DOHH2 (cell line): ENCODE results near the gene GABRA5.

Experiments
- H3F3A ChIP-seq: fragments of 200-600 bp; sonication (generic), shearing (Covaris generic); 2 replicates; pipeline ENCODE4 v1.6.0; 2016; ENCODE audit warnings: antibody characterized with exemption, mild to moderate bottlenecking; ENCODE audit not compliant: control insufficient read depth, insufficient read depth
- H3K27ac ChIP-seq: fragments of 200-600 bp; sonication (generic); 2 replicates; pipeline ENCODE4 v1.5.1; 2014; ENCODE audit warnings: low read depth, mild to moderate bottlenecking, low read length, moderate library complexity
- H3K27me3 ChIP-seq: fragments of 200-600 bp; sonication (generic); 2 replicates; pipeline ENCODE4 v1.6.1; 2014; ENCODE audit warnings: mild to moderate bottlenecking, low read length, mixed read lengths; ENCODE audit not compliant: control insufficient read depth
- H3K36me3 ChIP-seq: fragments of 200-600 bp; sonication (generic); 2 replicates; pipeline ENCODE4 v1.6.1; 2014; ENCODE audit warnings: mild to moderate bottlenecking, low read length, moderate library complexity, mixed read lengths; ENCODE audit not compliant: control insufficient read depth
- H3K4me1 ChIP-seq: fragments of 200-600 bp; sonication (generic); 2 replicates; pipeline ENCODE4 v1.6.1; 2014; ENCODE audit warnings: mild to moderate bottlenecking, low read length, mixed read lengths; ENCODE audit not compliant: control insufficient read depth
- H3K4me2 ChIP-seq: fragments of 200-600 bp; sonication (generic); 2 replicates; pipeline ENCODE4 v1.6.0; 2014; ENCODE audit warnings: mild to moderate bottlenecking, low read length, moderate library complexity
- H3K4me3 ChIP-seq: fragments of 200-600 bp; sonication (generic); 2 replicates; pipeline ENCODE4 v1.5.1; 2014; ENCODE audit warnings: mild to moderate bottlenecking, low read length, mixed read lengths
- H3K79me2 ChIP-seq: fragments of 200-600 bp; sonication (generic); 2 replicates; pipeline ENCODE4 v1.6.1; 2014; ENCODE audit warnings: mild to moderate bottlenecking, low read length, mixed read lengths; ENCODE audit not compliant: control insufficient read depth
- H3K9me2 ChIP-seq: fragments of 200-600 bp; sonication (generic); replicated peaks from 2 replicates; pipeline ENCODE4 v1.6.1; 2014; ENCODE audit warnings: mild to moderate bottlenecking, low read length, mixed read lengths; ENCODE audit not compliant: control insufficient read depth
- H3K9me3 ChIP-seq: fragments of 200-600 bp; sonication (generic); 2 replicates; pipeline ENCODE4 v1.6.1; 2014; ENCODE audit warnings: antibody characterized with exemption, low read length, mixed read lengths; ENCODE audit not compliant: control insufficient read depth, insufficient read depth
- H4K20me1 ChIP-seq: fragments of 200-600 bp; sonication (generic); 2 replicates; pipeline ENCODE4 v1.6.0; 2014; ENCODE audit warnings: low read depth, mild to moderate bottlenecking, antibody characterized with exemption, low read length, moderate library complexity; ENCODE audit not compliant: control insufficient read depth, insufficient read depth
- CTCF ChIP-seq: fragments of 200-600 bp; sonication (generic); IDR thresholded peaks from one replicate; pipeline ENCODE4 v1.5.1; 2014; ENCODE audit warnings: antibody characterized with exemption, mild to moderate bottlenecking, low read depth, low read length; ENCODE audit not compliant: poor library complexity, severe bottlenecking
- EZH2phosphoT487 ChIP-seq: fragments of 200-600 bp; sonication (generic); IDR thresholded peaks from 2 replicates; pipeline ENCODE4 v1.6.1; 2017; ENCODE audit warnings: borderline replicate concordance, mild to moderate bottlenecking, antibody characterized with exemption, low read length, moderate library complexity, mixed read lengths

Gene GABRA5

GRCh38 chr15:26910715-26911114 is 43.9 kb downstream of the GABRA5 start:
- no peak for TF ChIP-seq EZH2phosphoT487
- TF ChIP-seq CTCF, result no peak
- Histone ChIP-seq H3K79me2 (no peaks in the 10 kb centered on the region), H3K9me3 (peaks cover 12% of the 10 kb centered on the region; the same call in 1 of the 2 replicates), H4K20me1 (no peaks in the 10 kb centered on the region), H3K27ac (no peak overlapping the region), H3K9me2 (no peaks in the 10 kb centered on the region), H3K36me3 (no peaks in the 10 kb centered on the region), H3K4me2 (no peak overlapping the region), H3K4me3 (no peak overlapping the region), H3K4me1 (no peaks in the 10 kb centered on the region), H3K27me3 (no peaks in the 10 kb centered on the region), H3F3A (no peaks in the 10 kb centered on the region)

GRCh38 chr15:26921433-26921832 is 54.6 kb downstream of the GABRA5 start:
- no peaks in the 10 kb centered on the region; the same call in 1 of the 2 replicates for H3K9me3 ChIP-seq
- H3K4me1 ChIP-seq, result no peaks in the 10 kb centered on the region
- no peaks in the 10 kb centered on the region for H3K9me2 ChIP-seq
- no peak overlapping the region for H3K4me3 ChIP-seq
- H3K79me2 ChIP-seq, result no peaks in the 10 kb centered on the region
- H3K27me3 ChIP-seq, result no peaks in the 10 kb centered on the region
- TF ChIP-seq EZH2phosphoT487, result no peak
- H3K27ac ChIP-seq, result no peak overlapping the region
- no peaks in the 10 kb centered on the region for H3F3A ChIP-seq
- H3K36me3 ChIP-seq, result no peaks in the 10 kb centered on the region
- H3K4me2 ChIP-seq, result no peak overlapping the region
- H4K20me1 ChIP-seq, result no peaks in the 10 kb centered on the region

GRCh38 chr15:26926081-26926480 is 59.2 kb downstream of the GABRA5 start:
- Histone ChIP-seq H3K4me1 (no peaks in the 10 kb centered on the region), H3K9me2 (no peaks in the 10 kb centered on the region), H3K79me2 (no peaks in the 10 kb centered on the region), H3K4me3 (no peak overlapping the region), H3K4me2 (no peak overlapping the region), H3F3A (no peaks in the 10 kb centered on the region), H3K27me3 (no peaks in the 10 kb centered on the region), H4K20me1 (no peaks in the 10 kb centered on the region), H3K9me3 (peaks cover 6% of the 10 kb centered on the region; the same call in 1 of the 2 replicates), H3K36me3 (no peaks in the 10 kb centered on the region), H3K27ac (no peak overlapping the region)
- TF ChIP-seq CTCF (no peak), EZH2phosphoT487 (no peak)

- no peak for TF ChIP-seq EZH2phosphoT487
- TF ChIP-seq CTCF, result no peak
- no peaks in the 10 kb centered on the region for H3F3A ChIP-seq
Measured at GRCh38 chr15:26928051-26928450, 61.2 kb downstream of the GABRA5 start.

More at GRCh38 chr15:26928051-26928450, 61.2 kb downstream of the GABRA5 start:
- Histone ChIP-seq H3K27ac (no peak overlapping the region), H3K9me3 (peaks cover 6% of the 10 kb centered on the region; the same call in 1 of the 2 replicates), H3K79me2 (no peaks in the 10 kb centered on the region), H3K36me3 (no peaks in the 10 kb centered on the region), H3K4me3 (no peak overlapping the region), H3K4me1 (no peaks in the 10 kb centered on the region), H4K20me1 (no peaks in the 10 kb centered on the region), H3K9me2 (no peaks in the 10 kb centered on the region), H3K4me2 (no peak overlapping the region), H3K27me3 (no peaks in the 10 kb centered on the region)
